Measurements from ENCODE around the gene EFCC1. TPM values are rescaled to one million over a fixed set of nuclear protein-coding genes. Genes with fewer than 3 reads are reported as not detected.

Gene EFCC1
- total and polyA plus RNA-seq, 2 of the 13 experiments (the other 11 are each of a cell fraction or from before 2014, with no cell fraction given): not detected

- TF ChIP-seq, protein P1, sequence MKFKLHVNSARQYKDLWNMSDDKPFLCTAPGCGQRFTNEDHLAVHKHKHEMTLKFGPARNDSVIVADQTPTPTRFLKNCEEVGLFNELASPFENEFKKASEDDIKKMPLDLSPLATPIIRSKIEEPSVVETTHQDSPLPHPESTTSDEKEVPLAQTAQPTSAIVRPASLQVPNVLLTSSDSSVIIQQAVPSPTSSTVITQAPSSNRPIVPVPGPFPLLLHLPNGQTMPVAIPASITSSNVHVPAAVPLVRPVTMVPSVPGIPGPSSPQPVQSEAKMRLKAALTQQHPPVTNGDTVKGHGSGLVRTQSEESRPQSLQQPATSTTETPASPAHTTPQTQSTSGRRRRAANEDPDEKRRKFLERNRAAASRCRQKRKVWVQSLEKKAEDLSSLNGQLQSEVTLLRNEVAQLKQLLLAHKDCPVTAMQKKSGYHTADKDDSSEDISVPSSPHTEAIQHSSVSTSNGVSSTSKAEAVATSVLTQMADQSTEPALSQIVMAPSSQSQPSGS (CRISPR knock-in tag; IDR thresholded peaks at IDR 0.05): no peak
- TF ChIP-seq, protein P2, sequence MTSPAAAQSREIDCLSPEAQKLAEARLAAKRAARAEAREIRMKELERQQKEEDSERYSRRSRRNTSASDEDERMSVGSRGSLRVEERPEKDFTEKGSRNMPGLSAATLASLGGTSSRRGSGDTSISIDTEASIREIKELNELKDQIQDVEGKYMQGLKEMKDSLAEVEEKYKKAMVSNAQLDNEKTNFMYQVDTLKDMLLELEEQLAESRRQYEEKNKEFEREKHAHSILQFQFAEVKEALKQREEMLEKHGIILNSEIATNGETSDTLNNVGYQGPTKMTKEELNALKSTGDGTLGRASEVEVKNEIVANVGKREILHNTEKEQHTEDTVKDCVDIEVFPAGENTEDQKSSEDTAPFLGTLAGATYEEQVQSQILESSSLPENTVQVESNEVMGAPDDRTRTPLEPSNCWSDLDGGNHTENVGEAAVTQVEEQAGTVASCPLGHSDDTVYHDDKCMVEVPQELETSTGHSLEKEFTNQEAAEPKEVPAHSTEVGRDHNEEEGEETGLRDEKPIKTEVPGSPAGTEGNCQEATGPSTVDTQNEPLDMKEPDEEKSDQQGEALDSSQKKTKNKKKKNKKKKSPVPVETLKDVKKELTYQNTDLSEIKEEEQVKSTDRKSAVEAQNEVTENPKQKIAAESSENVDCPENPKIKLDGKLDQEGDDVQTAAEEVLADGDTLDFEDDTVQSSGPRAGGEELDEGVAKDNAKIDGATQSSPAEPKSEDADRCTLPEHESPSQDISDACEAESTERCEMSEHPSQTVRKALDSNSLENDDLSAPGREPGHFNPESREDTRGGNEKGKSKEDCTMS (CRISPR knock-in tag; conservative IDR thresholded peaks at IDR 0.05): no peak
- TF ChIP-seq THAP11 (CRISPR knock-in tag; IDR thresholded peaks at IDR 0.05) (0 out of 2 replicates have a peak, but pooled peaks have one; percentile 14), KDM3A (CRISPR knock-in tag; IDR thresholded peaks at IDR 0.05; ENCODE audit: low read depth) (0 out of 2 replicates have a peak, but pooled peaks have one; percentile 41), POLR2A (IDR thresholded peaks at IDR 0.05; ENCODE audit: insufficient read depth in 1 of 2, low read depth in 2 of 2, low read length in 2 of 2) (no peak), ZNF460 (CRISPR knock-in tag; IDR thresholded peaks at IDR 0.05; ENCODE audit: borderline replicate concordance) (no peak), ZFP82 (CRISPR knock-in tag; IDR thresholded peaks at IDR 0.05; ENCODE audit: borderline replicate concordance) (no peak), NFKBIZ (CRISPR knock-in tag; IDR thresholded peaks at IDR 0.05) (no peak), KAT8 (CRISPR knock-in tag; IDR thresholded peaks at IDR 0.05) (no peak), SP1 (IDR thresholded peaks at IDR 0.05) (no peak), SP1 (CRISPR knock-in tag; IDR thresholded peaks at IDR 0.05) (no peak), ZNF792 (CRISPR knock-in tag; IDR thresholded peaks at IDR 0.05) (peak; percentile 71; the same call in 1 of the 2 replicates), FOXA1 (IDR thresholded peaks at IDR 0.05) (no peak), FOXA1 (CRISPR knock-in tag; IDR thresholded peaks at IDR 0.05) (peak; percentile 68), TEAD3 (CRISPR knock-in tag; optimal IDR thresholded peaks at IDR 0.05; ENCODE audit: borderline replicate concordance) (peak; percentile 48), SYNCRIP (IDR thresholded peaks at IDR 0.05; ENCODE audit: insufficient read depth, low read depth, low read length) (no peak), GABPA (IDR thresholded peaks at IDR 0.05; ENCODE audit: low read depth, low read length) (peak; percentile 14; the same call in 1 of the 2 replicates), GABPA (CRISPR knock-in tag; IDR thresholded peaks at IDR 0.05; ENCODE audit: low read depth) (peak; percentile 76)
- TF ChIP-seq, protein P3, sequence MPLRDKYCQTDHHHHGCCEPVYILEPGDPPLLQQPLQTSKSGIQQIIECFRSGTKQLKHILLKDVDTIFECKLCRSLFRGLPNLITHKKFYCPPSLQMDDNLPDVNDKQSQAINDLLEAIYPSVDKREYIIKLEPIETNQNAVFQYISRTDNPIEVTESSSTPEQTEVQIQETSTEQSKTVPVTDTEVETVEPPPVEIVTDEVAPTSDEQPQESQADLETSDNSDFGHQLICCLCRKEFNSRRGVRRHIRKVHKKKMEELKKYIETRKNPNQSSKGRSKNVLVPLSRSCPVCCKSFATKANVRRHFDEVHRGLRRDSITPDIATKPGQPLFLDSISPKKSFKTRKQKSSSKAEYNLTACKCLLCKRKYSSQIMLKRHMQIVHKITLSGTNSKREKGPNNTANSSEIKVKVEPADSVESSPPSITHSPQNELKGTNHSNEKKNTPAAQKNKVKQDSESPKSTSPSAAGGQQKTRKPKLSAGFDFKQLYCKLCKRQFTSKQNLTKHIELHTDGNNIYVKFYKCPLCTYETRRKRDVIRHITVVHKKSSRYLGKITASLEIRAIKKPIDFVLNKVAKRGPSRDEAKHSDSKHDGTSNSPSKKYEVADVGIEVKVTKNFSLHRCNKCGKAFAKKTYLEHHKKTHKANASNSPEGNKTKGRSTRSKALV (CRISPR knock-in tag; IDR thresholded peaks at IDR 0.05): peak; percentile 60; the same call in 1 of the 2 replicates
- TF ChIP-seq, protein P4, sequence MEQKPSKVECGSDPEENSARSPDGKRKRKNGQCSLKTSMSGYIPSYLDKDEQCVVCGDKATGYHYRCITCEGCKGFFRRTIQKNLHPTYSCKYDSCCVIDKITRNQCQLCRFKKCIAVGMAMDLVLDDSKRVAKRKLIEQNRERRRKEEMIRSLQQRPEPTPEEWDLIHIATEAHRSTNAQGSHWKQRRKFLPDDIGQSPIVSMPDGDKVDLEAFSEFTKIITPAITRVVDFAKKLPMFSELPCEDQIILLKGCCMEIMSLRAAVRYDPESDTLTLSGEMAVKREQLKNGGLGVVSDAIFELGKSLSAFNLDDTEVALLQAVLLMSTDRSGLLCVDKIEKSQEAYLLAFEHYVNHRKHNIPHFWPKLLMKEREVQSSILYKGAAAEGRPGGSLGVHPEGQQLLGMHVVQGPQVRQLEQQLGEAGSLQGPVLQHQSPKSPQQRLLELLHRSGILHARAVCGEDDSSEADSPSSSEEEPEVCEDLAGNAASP (CRISPR knock-in tag; IDR thresholded peaks at IDR 0.05; ENCODE audit: borderline replicate concordance): 0 out of 2 replicates have a peak, but pooled peaks have one; percentile 18
- TF ChIP-seq, protein P5, sequence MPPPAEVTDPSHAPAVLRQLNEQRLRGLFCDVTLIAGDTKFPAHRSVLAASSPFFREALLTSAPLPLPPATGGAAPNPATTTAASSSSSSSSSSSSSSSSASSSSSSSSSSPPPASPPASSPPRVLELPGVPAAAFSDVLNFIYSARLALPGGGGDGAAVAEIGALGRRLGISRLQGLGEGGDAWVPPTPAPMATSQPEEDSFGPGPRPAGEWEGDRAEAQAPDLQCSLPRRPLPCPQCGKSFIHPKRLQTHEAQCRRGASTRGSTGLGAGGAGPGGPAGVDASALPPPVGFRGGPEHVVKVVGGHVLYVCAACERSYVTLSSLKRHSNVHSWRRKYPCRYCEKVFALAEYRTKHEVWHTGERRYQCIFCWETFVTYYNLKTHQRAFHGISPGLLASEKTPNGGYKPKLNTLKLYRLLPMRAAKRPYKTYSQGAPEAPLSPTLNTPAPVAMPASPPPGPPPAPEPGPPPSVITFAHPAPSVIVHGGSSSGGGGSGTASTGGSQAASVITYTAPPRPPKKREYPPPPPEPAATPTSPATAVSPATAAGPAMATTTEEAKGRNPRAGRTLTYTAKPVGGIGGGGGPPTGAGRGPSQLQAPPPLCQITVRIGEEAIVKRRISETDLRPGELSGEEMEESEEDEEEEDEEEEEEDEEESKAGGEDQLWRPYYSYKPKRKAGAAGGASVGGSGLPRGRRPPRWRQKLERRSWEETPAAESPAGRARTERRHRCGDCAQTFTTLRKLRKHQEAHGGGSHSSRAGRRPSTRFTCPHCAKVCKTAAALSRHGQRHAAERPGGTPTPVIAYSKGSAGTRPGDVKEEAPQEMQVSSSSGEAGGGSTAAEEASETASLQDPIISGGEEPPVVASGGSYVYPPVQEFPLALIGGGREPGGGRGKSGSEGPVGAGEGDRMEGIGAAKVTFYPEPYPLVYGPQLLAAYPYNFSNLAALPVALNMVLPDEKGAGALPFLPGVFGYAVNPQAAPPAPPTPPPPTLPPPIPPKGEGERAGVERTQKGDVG (CRISPR knock-in tag; IDR thresholded peaks at IDR 0.05; ENCODE audit: borderline replicate concordance): no peak
Observed at GRCh38 chr3:129005526-129006303, 4.6 kb downstream of the EFCC1 start (continued).

Data from HepG2 (cell line).